Measurements from ENCODE around the gene OR6N2. TPM values are rescaled to one million over a fixed set of nuclear protein-coding genes. Genes with fewer than 3 reads are reported as not detected.
A peak's percentile ranks its signal among the peaks of the same experiment; 100 is the strongest.

Gene OR6N2
- total and polyA plus RNA-seq, 9 of the 15 experiments (the other 6 are each of a cell fraction or from before 2014, with no cell fraction given) = not detected

- TF ChIP-seq JUN (IDR thresholded peaks at IDR 0.05; ENCODE audit: borderline replicate concordance, low read depth, low read length) (peak; percentile 84; the same call in 1 of the 2 replicates), JUN (CRISPR knock-in tag; IDR thresholded peaks at IDR 0.05; ENCODE audit: borderline replicate concordance) (no peak), SIX5 (IDR thresholded peaks at IDR 0.05; ENCODE audit: borderline replicate concordance in 1 of 2, insufficient read depth in 1 of 2, low read depth in 1 of 2, low read length in 2 of 2) (no peak), NFE2 (IDR thresholded peaks at IDR 0.05; ENCODE audit: low read depth) (no peak), ZNF699 (CRISPR knock-in tag; IDR thresholded peaks at IDR 0.05; ENCODE audit: insufficient replicate concordance) (no peak), ZNF212 (CRISPR knock-in tag; IDR thresholded peaks at IDR 0.05) (no peak), POU5F1 (IDR thresholded peaks at IDR 0.05; ENCODE audit: borderline replicate concordance, low read depth, low read length, partially characterized antibody) (no peak), ETV6 (IDR thresholded peaks at IDR 0.05; ENCODE audit: borderline replicate concordance in 1 of 2, low read depth in 2 of 2, low read length in 1 of 2) (no peak), ETV6 (CRISPR knock-in tag; IDR thresholded peaks at IDR 0.05; ENCODE audit: borderline replicate concordance) (no peak), ZNF318 (IDR thresholded peaks at IDR 0.05; ENCODE audit: borderline replicate concordance in 1 of 2, low read depth in 1 of 2) (no peak), KHSRP (IDR thresholded peaks at IDR 0.05) (no peak), ZBTB9 (CRISPR knock-in tag; IDR thresholded peaks at IDR 0.05) (no peak), POLR2AphosphoS2 (IDR thresholded peaks at IDR 0.05; ENCODE audit: low read length) (no peak), CLOCK (CRISPR knock-in tag; IDR thresholded peaks at IDR 0.05; ENCODE audit: borderline replicate concordance) (no peak), STAG1 (CRISPR knock-in tag; IDR thresholded peaks at IDR 0.05; ENCODE audit: borderline replicate concordance) (no peak), ZNF589 (CRISPR knock-in tag; IDR thresholded peaks at IDR 0.05; ENCODE audit: low read depth) (peak; percentile 80)
Measured at GRCh38 chr1:158799689-158800088, 18.7 kb upstream of the OR6N2 start (continued).

Data from K562 (cell line).